GM18868 (cell line): ENCODE measurements around the gene DNPH1.

Experiments used
- ATAC-seq: cut with Tn5 transposase; IDR thresholded peaks from one replicate; pipeline ENCODE4 v1.9.1; 2021; ENCODE audit warnings: mild to moderate bottlenecking, moderate library complexity; ENCODE audit not compliant: unreplicated experiment

Gene DNPH1

DNA sequence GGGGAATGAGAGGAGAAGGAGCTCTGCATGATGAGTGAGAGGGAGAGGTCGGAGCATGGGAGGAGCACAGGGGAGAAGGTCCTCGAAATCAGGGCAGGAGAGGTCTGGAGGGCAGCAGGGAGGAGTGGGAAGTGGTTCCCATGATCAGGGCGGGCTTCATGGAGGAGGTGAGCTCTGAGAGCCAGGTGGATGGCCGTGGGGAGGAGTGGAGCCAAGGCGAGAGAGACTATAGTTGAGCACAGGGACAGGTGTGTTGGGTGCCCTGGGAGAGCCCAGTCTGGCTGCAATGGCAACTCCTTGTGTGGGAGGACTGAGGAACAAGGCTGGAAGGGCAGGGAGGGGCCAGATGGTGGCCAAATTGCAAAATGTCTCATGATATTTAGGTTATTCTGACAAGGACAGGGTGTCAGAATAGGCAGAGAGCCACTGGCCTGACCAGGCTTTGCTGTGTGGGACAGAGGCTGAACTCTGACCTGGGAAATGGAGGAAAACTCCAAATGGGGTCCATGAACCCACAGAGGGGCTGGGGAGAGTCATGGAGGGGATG, 35.4 kb upstream of the DNPH1 start:
- no peak for ATAC-seq

DNA sequence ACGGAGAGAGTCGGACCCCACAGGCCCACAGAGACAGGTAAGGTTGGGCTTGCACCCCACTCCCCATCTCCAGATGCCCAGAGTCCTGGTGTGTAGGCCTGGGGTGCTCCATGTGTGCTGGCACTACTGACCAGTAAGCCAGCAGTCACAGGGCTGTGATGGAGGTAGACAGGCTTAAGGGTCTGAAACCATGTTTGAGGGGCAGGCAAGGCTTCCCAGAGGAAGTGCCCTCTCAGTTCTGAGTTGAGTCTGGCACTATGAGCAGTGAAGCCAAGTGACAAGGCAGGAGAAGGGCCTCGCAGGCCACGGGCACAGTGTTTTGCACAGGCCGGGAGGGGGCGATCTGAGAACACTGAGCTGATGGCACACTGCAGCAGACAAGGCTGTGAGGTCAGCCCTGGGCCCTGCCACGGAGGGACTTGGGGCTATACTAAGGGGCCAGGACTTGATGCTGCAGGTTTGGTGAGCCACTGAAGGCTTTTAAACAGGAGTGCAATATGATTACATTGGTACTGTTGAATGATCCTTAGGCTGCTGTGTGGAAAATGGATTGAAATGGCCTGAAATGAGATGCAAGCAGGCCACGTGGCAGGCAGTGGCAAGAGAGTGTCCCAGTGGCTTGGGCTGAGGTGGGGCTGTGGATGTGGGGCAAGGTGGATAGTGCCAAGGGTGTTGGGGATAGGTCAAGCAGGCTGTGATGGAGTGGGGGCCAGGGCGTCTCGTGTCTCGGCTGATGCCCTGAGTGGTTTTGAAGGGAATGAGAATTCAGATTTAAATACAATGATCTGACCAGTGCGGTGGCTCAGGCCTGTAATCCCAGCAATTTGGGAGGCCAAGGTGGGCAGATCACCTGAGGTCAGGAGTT, 34.3 kb upstream of the DNPH1 start:
- peak; percentile 76 for ATAC-seq

DNA sequence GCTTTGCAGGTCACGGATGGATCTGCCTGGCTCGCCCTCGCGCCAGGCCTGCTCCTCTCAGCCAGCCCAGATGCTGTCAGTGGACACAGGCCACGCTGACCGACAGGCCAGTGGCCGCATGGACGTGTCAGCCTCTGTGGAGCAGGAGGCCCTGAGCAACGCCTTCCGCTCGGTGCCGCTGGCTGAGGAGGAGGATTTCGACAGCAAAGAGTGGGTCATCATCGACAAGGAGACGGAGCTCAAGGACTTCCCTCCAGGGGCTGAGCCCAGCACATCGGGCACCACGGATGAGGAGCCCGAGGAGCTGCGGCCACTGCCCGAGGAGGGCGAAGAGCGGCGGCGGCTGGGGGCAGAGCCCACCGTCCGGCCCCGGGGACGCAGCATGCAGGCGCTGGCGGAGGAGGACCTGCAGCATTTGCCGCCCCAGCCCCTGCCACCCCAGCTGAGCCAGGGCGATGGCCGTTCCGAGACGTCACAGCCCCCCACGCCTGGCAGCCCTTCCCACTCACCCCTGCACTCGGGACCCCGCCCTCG, 33.6 kb upstream of the DNPH1 start:
- ATAC-seq = no peak

DNA sequence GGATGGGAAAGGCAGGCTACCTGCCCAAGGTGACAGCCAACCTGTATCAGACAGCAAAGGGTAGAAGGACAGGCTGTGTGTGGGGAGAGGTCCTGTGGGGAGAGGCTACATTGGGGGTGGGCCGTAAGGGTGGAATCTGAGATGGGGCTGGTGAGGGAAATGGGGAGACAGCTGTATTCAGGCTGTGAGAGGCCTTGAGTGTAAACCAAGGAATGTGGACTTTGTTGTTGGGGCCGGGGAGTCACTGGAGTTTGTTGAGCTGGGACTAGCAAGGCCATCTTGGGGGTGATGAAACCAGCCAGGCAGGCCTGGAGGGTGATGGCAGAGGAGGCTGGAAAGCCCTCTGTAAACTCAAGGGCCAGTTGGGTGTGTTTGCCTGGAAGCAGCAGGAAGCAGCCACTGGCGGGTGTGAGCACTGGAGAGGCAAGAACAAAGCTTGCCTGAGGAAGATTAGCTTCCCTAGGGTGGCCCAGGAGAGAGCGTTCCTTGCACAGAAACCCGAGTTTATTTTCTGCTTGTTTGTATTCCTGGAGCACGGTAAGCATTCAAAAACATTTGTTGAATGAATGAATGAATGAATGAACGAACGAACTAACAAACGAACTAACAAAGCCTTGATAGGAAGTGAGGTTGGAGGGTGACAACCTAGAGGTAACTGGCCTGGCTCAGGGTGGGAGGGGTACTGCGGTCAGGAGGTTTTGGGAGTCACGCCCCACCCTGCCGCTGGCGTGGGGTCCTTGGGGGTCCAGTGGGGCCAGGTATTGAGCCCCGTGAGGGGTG, 32.9 kb upstream of the DNPH1 start:
- ATAC-seq = no peak

DNA sequence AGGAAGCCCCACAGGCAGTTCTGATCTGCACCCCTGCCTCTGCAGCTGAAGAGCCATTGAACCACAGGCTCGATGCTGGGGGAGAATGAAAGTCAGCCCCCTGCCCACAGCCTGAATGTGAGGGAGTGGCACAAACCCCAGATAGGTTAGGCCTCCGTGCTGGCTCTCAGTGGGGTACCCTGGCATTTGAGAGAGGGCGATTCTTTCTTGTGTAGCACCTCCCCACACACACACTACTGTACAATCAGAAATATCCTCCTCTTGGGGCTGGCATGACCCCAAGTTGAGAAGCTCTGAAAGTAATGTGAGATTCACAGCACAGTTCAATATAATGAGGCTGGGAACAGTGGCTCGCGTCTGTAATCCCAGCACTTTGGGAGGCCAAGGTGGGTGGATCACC, 31.9 kb upstream of the DNPH1 start:
- no peak for ATAC-seq

DNA sequence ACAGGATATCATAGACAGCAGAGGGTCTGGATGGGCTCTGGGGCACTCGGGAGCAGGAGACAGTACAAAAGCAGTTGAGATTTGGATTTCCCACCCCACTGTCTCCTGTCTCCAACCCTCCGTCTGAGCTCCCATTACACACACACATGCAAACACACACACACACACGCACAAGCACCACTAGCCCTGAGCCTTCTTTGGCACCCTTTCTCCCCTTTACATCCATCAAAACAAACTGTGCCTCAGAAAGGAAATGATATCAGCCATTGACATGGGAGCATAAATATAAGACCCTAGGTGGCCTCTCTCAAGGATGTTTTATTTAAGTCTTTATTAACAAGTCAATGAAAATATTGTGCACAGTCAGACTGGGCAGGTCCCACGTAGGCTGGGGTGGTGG, 31.5 kb upstream of the DNPH1 start:
- no peak for ATAC-seq

DNA sequence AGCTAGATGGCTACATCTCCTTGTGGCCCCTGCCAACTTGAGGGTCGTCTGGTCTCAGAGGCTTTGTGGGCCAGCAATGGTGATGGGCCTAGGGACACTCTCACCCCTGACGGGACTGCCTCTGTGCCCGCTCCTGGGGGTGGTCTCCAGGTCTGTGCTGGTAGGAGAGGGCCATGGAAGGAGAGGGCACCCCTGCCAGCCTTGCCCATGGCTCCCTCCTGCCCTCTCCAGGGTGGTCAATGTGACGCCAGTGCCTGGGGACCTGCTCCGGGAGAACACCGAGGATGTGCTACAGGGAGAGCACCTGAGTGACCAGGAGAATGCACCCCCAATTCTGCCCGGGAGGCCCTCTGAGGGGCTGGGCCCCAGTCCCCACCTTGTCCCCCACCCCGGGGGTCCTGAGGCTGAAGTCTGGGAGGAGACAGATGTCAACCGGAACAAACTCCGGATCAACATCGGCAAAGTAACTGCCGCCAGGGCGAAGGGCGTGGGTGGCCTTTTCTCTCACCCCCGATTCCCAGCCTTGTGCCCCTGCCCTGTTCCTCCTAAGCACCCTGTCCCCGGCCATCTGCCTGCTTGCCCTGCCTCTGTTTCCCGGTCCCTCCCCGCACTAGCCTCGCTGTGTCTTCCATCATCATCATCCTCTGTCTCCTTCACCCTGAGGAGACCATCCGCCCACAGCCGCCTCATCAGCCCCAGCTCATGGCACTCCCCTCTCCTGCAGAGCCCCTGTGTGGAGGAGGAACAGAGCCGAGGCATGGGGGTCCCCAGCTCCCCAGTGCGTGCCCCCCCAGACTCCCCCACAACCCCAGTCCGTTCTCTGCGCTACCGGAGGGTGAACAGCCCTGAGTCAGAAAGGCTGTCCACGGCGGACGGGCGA, 29.8 kb upstream of the DNPH1 start:
- ATAC-seq = no peak

DNA sequence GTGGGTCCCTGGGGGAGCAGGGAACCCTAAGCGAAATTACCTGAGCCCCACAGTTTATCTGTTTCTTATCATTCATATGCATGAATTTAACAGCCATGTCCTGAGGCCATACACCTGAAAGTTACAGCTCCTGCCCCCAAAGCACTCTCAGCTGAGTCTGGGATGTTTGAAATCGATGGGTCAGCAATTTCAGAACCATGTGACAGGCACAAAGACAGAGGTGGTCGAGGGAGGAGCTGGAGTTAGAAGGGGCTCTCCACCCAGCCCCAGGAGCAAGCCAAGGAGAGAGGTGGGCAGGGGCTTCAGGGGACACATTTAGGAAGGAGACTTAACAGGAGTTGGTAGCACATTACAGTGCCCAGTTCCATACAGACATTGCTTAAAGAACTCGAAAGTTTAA, 28.9 kb upstream of the DNPH1 start:
- ATAC-seq = no peak

DNA sequence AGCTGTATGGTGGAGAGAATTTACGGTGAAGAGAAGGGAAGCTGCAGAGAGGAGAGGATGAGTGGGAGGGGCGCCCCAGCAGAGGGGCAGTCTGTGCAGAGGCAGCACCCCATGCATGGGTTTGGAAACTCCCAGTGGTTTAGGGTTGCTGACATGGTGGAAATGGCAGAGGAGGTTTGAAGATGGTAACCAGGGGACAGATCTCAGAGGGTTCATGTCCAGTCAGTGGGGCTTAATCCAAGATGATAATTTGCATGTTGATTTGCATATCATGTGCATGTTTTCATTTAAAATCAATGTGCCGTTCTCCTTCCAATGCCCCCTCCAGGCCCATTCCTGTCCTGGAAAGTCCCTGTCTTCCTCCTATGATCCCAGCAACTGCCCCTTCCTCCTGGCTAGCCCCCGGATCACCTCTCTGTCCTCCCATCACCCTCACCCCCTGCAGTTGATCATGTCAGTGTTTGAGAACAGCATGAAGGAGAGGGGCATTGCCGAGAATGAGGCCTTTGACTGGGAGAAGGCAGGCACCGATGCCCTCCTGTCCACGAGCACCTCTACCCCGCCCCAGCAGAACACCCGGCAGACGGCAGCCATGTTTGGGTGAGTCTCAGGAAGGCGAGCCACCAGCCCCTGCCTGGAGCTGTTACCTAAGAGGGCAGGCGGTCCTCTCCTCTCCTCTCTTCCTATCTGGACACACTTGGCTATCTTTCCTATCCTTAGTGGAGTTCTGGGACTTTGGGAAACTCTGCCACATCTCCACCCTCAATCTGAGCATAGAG, 28.3 kb upstream of the DNPH1 start:
- ATAC-seq = no peak

DNA sequence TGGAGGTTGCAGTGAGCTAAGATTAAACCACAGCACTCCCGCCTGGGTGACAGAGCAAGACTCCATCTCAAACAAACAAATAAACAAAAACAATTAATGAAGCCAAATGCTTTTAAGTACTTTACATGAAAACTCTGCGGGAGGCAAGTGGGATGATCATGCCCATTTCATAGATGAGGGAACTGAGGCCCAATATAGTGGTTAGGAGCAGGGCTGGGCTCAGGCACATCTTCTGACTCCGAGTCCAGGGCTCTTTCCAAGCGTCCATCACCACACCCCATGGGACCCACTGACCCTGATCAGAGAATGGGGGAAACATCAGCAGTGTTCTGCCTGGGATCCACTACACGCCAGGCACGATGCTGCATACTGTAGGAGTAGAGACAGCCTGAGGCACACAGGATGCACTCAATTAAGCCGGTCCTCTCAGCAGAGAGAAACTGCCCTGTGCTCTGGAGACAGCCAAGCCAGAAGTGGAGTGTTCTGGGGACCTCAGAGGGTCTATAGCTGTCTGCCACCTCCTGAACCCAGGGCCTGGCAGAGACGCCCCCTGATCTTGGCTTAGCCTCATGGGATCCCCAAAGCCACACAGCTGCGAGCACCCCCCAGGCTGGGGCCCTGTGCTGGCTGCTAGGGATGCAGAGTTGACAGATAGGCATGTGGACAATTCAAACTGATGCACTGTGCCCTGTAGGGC, 27.5 kb upstream of the DNPH1 start:
- no peak for ATAC-seq

DNA sequence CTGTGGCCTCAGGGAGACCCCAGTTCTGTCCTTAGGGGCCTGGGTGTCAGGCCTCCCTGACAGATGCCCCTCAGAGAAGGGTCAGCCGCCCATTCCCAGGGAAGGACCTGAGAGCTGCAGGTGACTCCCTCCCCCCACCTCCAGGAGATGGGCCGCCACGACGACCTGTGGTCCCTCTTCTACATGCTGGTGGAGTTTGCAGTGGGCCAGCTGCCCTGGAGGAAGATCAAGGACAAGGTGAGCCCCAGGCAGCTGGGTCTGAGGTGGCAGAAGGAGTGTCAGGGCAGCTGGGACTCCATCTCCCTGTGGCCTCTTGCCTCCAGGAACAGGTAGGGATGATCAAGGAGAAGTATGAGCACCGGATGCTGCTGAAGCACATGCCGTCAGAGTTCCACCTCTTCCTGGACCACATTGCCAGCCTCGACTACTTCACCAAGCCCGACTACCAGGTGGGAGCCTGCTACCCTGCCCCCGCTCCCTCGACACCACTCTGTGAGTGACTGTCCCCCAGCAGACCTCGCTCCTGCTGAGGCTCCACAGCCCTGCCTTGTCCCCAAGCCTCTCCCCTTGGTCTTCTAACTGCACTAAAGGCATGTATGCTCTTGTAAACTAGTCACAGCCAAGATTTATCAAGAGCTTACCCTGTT, 26.2 kb upstream of the DNPH1 start:
- no peak for ATAC-seq

DNA sequence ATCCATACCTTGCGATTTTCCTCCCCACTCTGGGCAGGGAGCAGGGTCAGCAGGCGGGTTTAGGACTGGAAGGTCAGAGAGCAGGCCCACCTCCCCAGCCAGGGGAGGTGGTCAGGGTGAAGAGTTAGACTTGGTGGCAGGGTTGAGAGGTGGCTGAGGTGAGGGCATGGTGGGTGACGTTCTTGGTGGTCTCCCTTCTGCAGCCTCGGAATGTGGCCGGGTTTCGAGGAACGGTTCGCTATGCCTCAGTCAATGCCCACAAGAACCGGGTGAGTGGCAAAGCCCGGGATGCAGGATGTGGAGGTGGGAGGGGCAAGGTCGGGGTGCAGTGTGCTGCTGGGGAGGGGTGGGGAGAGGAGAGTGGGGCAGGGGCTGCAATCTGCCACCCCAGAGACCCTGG, 25.6 kb upstream of the DNPH1 start:
- ATAC-seq = no peak

DNA sequence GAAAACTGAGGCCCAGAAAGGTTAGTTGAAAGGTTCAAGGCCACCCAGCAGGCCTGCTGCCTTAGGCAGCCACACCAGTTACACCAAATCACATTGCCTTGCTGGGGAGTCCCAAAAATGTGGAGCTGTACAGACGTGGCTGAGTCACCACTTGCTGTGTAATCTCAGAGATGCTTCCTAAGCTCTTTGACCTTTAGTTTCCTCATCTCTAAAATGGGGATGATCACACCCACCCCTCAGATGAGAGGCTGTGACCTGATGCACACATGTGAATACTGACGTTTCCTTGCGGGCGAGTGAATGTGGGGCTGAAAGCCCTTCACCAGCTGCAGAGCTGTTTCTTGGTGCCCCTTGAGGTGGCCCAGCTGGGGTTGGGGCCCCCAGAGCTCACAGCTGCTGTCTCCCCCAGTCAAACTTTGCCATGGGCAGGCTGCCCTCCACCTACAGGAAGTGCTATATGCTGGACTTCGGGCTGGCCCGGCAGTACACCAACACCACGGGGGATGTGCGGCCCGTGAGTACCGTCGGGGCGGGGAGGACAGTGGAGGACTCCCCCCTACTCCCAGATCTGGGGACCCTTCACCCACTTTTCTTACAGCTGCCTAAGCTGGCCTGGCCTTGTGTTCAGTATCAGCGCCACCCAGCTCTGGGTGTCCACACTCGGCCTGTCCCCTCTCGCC, 25.0 kb upstream of the DNPH1 start:
- ATAC-seq = no peak

DNA sequence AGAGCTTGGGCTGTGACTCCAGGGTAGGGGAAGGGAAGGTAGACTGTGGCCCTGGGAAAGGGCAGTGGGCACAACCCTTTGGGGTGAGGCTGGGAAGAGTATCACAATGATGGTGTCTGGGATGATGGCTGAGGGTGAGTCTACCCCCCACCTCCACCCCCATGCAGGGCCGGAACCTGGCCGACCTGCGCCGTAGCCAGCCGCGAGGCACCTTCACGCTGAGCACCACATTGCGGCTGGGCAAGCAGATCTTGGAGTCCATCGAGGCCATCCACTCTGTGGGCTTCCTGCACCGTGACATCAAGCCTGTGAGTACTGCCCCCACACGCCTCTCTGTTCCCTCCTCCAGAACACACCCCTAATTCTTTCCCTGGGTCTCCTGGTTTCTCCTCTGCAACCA, 24.1 kb upstream of the DNPH1 start:
- ATAC-seq = no peak

DNA sequence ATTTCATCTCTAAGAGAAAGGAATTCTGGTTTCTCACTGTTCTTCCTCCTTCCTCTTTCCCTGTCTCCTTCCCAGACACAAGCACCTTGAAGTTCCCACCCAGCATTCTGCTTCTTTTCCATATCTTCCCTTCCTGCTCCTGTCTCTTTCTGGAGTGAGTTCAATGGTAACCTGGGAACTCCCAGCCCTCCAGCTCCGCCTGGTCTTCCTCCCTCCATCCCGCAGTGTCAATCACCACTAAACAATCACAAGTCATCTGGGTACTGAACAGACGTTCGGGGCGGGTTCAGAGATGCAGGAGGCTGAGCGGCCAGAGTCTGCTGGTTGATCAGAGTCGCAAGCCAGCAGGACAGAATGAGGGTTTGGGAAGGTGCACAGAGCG, 21.7 kb upstream of the DNPH1 start:
- peak; percentile 46 for ATAC-seq

DNA sequence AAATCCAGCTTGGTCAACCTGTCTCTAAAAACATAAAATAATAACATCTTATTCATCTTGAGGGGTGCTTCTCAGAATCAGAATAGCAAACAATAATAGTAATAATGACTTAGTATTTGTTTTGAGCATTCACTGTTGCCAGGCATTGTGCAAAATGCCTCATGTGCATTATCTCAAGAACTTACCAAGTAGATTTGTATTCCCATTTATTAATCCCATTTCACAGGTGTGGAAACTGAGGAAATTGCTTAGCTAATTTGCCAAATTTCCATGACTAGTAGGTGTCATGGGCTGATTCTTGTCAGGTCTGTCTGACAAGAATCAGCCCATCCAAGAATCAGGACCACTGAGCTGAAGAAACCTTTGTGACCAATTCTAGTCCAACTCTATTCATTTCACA, 19.5 kb upstream of the DNPH1 start:
- ATAC-seq = no peak

DNA sequence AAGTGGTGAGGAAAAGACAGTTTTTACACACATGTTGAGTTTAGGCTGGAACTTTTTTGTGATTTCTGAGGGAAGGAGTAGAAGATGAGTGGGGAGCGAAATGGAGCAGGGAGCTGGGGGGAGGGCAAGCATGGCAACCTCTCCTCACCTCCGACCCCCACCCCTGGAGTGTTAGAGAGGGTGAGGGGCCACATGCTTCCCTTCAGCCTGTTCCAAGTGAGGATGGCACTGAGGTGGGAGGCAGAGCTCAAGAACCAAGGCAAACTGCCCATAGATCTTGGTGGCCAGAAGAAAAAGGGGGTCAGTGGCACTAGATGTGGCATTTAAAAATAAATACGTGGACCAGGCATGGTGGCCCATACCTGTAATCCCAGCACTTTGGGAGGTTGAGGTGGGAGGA, 18.8 kb upstream of the DNPH1 start:
- ATAC-seq = no peak
